Upper lobe of left lung (tissue), 6 donors: ENCODE measurements around the gene GK2. TPM values are rescaled to one million over a fixed set of nuclear protein-coding genes. Genes with fewer than 3 reads are reported as not detected.

Experiments used
- ATAC-seq, 2 donors: fragments of 200-7000 bp; cut with Tn5 transposase; one replicate each; pipeline ENCODE4 v1.9.1; 2022; ENCODE audit warnings: mild to moderate bottlenecking in 2 of 2, moderate library complexity in 2 of 2; ENCODE audit not compliant: low FRiP score in 2 of 2
- DNase-seq, 2 donors: peaks; one replicate each; pipeline ENCODE4 v3.0.0-alpha.2; 2019 to 2020
- H3K27ac ChIP-seq, 4 donors: fragments of 200-600 bp; sonication (generic); one replicate each; pipeline ENCODE4 v1.5.1; 2016 to 2019
- H3K27me3 ChIP-seq, 4 donors: fragments of 200-600 bp; sonication (generic); one replicate each; pipeline ENCODE4 v1.5.1; 2017 to 2019
- H3K36me3 ChIP-seq, 4 donors: fragments of 200-600 bp; sonication (generic); one replicate each; pipeline ENCODE4 v1.5.1; 2016 to 2019
- H3K4me1 ChIP-seq, 4 donors: fragments of 200-600 bp; sonication (generic); one replicate each; pipeline ENCODE4 v1.5.1; 2018 to 2019
- H3K4me3 ChIP-seq, 4 donors: fragments of 200-600 bp; sonication (generic); one replicate each; pipeline ENCODE4 v1.5.1; 2017 to 2019; ENCODE audit warnings: mild to moderate bottlenecking in 2 of 4, moderate library complexity in 1 of 4
- H3K9me3 ChIP-seq, 4 donors: fragments of 200-600 bp; sonication (generic); one replicate each; pipeline ENCODE4 v1.5.1; 2018 to 2019
- CTCF ChIP-seq, 6 experiments: fragments of 450-650 bp in 4 of 6; fragments of 200-600 bp in 2 of 6; sonication (generic) in 2 of 6; IDR thresholded peaks; one replicate each; pipeline ENCODE4 v1.5.1; 2016 to 2019; ENCODE audit warnings: antibody characterized with exemption in 6 of 6
- EP300 ChIP-seq, 4 donors: sonication (generic); formaldehyde crosslinking; IDR thresholded peaks; one replicate each; pipeline ENCODE4 v1.5.1; 2017; ENCODE audit warnings: antibody characterized with exemption in 4 of 4, control low read depth in 2 of 4
- POLR2A ChIP-seq, 4 donors: fragments of 450-650 bp; IDR thresholded peaks; one replicate each; pipeline ENCODE4 v1.5.1; 2016 to 2017; ENCODE audit warnings: antibody characterized with exemption in 4 of 4, mild to moderate bottlenecking in 2 of 4
- POLR2AphosphoS5 ChIP-seq, 2 donors: sonication (generic); formaldehyde crosslinking; IDR thresholded peaks; one replicate each; pipeline ENCODE4 v1.5.1; 2017; ENCODE audit warnings: antibody characterized with exemption in 2 of 2
- WGBS, 2 donors: methylation state at CpG; one replicate each; pipeline ENCODE4 v1.1.5; 2017 to 2018; 5-methylcytosine and 5-hydroxymethylcytosine counted together
- total RNA-seq, 6 donors: library from RNA; depleted of rRNA in 4 of 6; stranded (reverse); fragments of >200 nt in 4 of 6; gene quantifications; one replicate each; pipeline versions ENCODE4 v1.1.0 to v1.2.1, GENCODE V29; 2016 to 2021
- donor health status: DM: no; HTN: no; CAD: no; lungs with moderate emphysema.
- donor health status: DM: no; HTN: yes; CAD: no; lungs with severe emphysema.

Gene GK2
- total RNA-seq, 6 donors from 2014 or later, result not detected

DNA sequence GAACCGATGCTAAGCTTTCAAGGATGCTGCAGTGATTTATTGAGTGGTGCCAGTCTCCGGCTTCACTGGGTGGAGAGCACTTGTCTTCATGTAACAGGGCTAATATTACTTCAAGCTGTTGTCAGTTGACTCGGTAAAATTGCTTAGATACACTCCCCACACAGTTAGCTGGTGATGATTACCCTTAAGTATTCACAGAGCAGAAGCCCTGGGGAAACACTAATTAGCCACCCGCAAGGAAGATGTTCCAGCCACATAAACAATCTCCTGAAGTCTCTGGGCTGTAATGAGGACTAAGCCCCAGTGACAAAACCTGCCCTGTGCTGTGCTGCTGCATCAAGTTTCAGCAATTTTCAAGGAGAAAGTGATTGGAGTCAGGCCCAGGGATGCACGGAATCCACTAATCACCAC is 37.3 kb upstream of the GK2 start:
- TF ChIP-seq EP300 (IDR thresholded peaks at IDR 0.05), result no peak
- no peak for TF ChIP-seq CTCF (IDR thresholded peaks at IDR 0.05)
- TF ChIP-seq POLR2A (IDR thresholded peaks at IDR 0.05), result no peak
- TF ChIP-seq POLR2AphosphoS5 (IDR thresholded peaks at IDR 0.05), result no peak
- H3K4me3 ChIP-seq, result no peak overlapping the region
- ATAC-seq, result no peak

GRCh38 chr4:79442422-79442821 is 34.4 kb upstream of the GK2 start:
- no peak for TF ChIP-seq CTCF (IDR thresholded peaks at IDR 0.05)
- no peak for TF ChIP-seq POLR2A (IDR thresholded peaks at IDR 0.05)
- no peak for TF ChIP-seq POLR2AphosphoS5 (IDR thresholded peaks at IDR 0.05)
- no peak for TF ChIP-seq EP300 (IDR thresholded peaks at IDR 0.05)
- H3K9me3 ChIP-seq, result no peaks in the 10 kb centered on the region
- WGBS, 2 donors, result 94 to 96% methylated on average over 3 of the region's 3 CpGs
- H3K4me1 ChIP-seq, result no peaks in the 10 kb centered on the region
- no peaks in the 10 kb centered on the region for H3K36me3 ChIP-seq
- no peak for DNase-seq
- no peak overlapping the region for H3K27ac ChIP-seq
- H3K27me3 ChIP-seq, result no peaks in the 10 kb centered on the region
- no peak for ATAC-seq
- no peak overlapping the region for H3K4me3 ChIP-seq

More for the DNA sequence above, 37.3 kb upstream of the GK2 start:
- Histone ChIP-seq H3K9me3 (no peaks in the 10 kb centered on the region), H3K36me3 (no peaks in the 10 kb centered on the region), H3K27ac (no peak overlapping the region), H3K4me1 (no peaks in the 10 kb centered on the region), H3K27me3 (no peaks in the 10 kb centered on the region)
- no peak for DNase-seq
- WGBS, 2 donors, result 39 to 54% methylated on average over 5 of the region's 5 CpGs

- TF ChIP-seq POLR2A (IDR thresholded peaks at IDR 0.05) (no peak), CTCF (IDR thresholded peaks at IDR 0.05) (no peak), POLR2AphosphoS5 (IDR thresholded peaks at IDR 0.05) (no peak)
- Histone ChIP-seq H3K4me1 (no peaks in the 10 kb centered on the region), H3K36me3 (no peaks in the 10 kb centered on the region), H3K9me3 (no peaks in the 10 kb centered on the region), H3K27me3 (no peaks in the 10 kb centered on the region), H3K4me3 (no peak overlapping the region), H3K27ac (no peak overlapping the region)
- ATAC-seq (no peak), DNase-seq (no peak)
- WGBS, 2 donors, result 90 to 100% methylated on average over 1 of the region's 1 CpG
Observed at GRCh38 chr4:79439489-79439888, 31.5 kb upstream of the GK2 start.

DNA sequence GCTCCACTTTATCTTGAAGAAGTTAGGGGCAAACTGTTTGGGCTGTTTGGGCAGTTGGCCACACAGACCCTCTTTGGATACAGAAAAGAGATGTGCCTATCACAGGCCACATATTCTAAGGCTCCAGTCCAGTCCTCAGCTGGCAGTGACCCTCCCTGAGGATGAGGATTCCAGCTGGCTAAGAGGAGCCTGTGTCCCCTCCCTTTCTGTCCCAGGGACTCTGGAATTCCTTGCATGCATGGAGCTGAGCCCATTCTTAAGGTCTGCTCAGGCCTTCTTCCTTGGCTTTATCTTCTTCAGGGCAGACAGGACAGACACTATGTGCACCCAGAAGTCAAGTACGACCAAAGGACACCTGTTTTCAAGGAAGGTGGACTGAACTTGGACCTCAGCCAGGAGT is 23.8 kb upstream of the GK2 start:
- ATAC-seq (peak in 1 of 2 donors; percentile 46), DNase-seq (no peak)
- Histone ChIP-seq H3K4me1 (no peaks in the 10 kb centered on the region), H3K36me3 (no peaks in the 10 kb centered on the region), H3K27ac (no peak overlapping the region), H3K27me3 (no peaks in the 10 kb centered on the region), H3K4me3 (no peak overlapping the region), H3K9me3 (no peaks in the 10 kb centered on the region)
- 80 to 89% methylated on average over 1 of the region's 1 CpG for WGBS, 2 donors
- TF ChIP-seq CTCF (IDR thresholded peaks at IDR 0.05) (no peak), POLR2AphosphoS5 (IDR thresholded peaks at IDR 0.05) (no peak), EP300 (IDR thresholded peaks at IDR 0.05) (no peak), POLR2A (IDR thresholded peaks at IDR 0.05) (no peak)

DNA sequence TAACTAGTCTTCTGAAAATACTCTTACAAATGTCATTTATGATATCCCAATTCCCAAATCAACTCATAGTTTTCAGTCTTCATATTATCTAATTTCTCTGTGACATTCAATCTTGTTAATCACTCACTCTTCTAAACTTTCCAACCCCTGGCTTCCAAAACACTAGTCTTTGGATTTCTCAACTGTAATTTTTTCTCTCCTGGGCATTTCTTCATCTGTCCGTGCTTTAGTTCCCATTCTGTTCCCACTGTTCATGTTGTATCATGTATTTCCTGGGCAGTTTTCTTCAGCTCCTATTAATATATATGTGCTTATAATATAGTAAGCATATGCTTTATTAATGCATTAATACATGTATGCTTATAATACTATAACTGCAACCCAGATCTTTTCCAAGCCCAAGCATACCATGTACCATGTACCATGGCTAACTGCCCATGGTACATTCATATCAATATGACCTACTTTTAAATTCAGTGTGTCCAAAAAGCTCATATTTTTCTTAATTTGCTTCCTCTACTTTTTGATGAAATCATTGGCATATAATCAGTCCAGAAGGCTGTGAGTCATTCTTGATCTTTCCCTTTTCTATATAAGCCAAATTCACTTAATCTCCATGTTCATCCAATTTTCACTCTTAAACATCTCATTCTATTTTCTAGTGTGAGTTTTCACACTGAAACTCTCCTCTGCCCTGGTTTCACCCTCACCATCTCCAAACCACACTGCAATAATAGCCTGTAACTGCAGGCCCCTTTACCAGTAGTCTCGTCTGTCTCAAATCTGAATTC is 21.3 kb upstream of the GK2 start:
- H3K4me3 ChIP-seq, result no peak overlapping the region
- H3K9me3 ChIP-seq, result no peaks in the 10 kb centered on the region
- no peak for TF ChIP-seq POLR2A (IDR thresholded peaks at IDR 0.05)
- TF ChIP-seq POLR2AphosphoS5 (IDR thresholded peaks at IDR 0.05), result no peak
- no peak for TF ChIP-seq EP300 (IDR thresholded peaks at IDR 0.05)
- TF ChIP-seq CTCF (IDR thresholded peaks at IDR 0.05), result no peak
- WGBS, 2 donors, result 55 to 77% methylated on average over 2 of the region's 2 CpGs
- no peak overlapping the region for H3K27ac ChIP-seq
- DNase-seq, result no peak
- ATAC-seq, result no peak
- no peaks in the 10 kb centered on the region for H3K27me3 ChIP-seq
- H3K36me3 ChIP-seq, result no peaks in the 10 kb centered on the region
- no peaks in the 10 kb centered on the region for H3K4me1 ChIP-seq
